GM15510 (cell line): ENCODE data around the gene TMEM269.

Experiments
- POLR2A ChIP-seq: IDR thresholded peaks from 3 replicates; pipeline ENCODE4 v1.6.1; 2011; ENCODE audit warnings: borderline replicate concordance; ENCODE audit not compliant: insufficient read length; ENCODE audit errors: extremely low read depth

Gene TMEM269

GRCh38 chr1:42822800-42823392, 38.1 kb downstream of the TMEM269 start:
- no peak for TF ChIP-seq POLR2A

- no peak for TF ChIP-seq POLR2A
These were observed 39.8 kb downstream of the TMEM269 start for GRCh38 chr1:42824481-42825035.

GRCh38 chr1:42825036-42825851, 40.5 kb downstream of the TMEM269 start:
- TF ChIP-seq POLR2A: no peak

- TF ChIP-seq POLR2A: no peak
These were observed 45.8 kb downstream of the TMEM269 start for GRCh38 chr1:42830631-42831030.

GRCh38 chr1:42831273-42831672, 46.5 kb downstream of the TMEM269 start:
- no peak for TF ChIP-seq POLR2A

GRCh38 chr1:42832641-42833240, 48.0 kb downstream of the TMEM269 start:
- no peak for TF ChIP-seq POLR2A

- TF ChIP-seq POLR2A: no peak
These were observed 49.2 kb downstream of the TMEM269 start for GRCh38 chr1:42833981-42834380.

GRCh38 chr1:42834803-42835202, 50.0 kb downstream of the TMEM269 start:
- TF ChIP-seq POLR2A: no peak

GRCh38 chr1:42835422-42835821, 50.6 kb downstream of the TMEM269 start:
- no peak for TF ChIP-seq POLR2A

- no peak for TF ChIP-seq POLR2A
These were observed 52.9 kb downstream of the TMEM269 start for GRCh38 chr1:42837709-42838108.

GRCh38 chr1:42838482-42839190, 53.8 kb downstream of the TMEM269 start:
- no peak for TF ChIP-seq POLR2A

GRCh38 chr1:42841010-42841409, 56.2 kb downstream of the TMEM269 start:
- TF ChIP-seq POLR2A: no peak

- no peak for TF ChIP-seq POLR2A
These were observed 56.8 kb downstream of the TMEM269 start for GRCh38 chr1:42841440-42842147.

GRCh38 chr1:42844592-42845140, 59.9 kb downstream of the TMEM269 start:
- no peak for TF ChIP-seq POLR2A
